HepG2 (cell line): Measurements from ENCODE around the gene FKBP14. TPM values are rescaled to one million over a fixed set of nuclear protein-coding genes. Genes with fewer than 3 reads are reported as not detected.

ENCODE experiments used
- CBX5 ChIP-seq: sonication (generic); formaldehyde crosslinking; IDR thresholded peaks from 2 replicates; pipeline ENCODE4 v1.4.0; 2020; ENCODE audit warnings: missing genetic modification reagents, borderline replicate concordance
- DMAP1 ChIP-seq: IDR thresholded peaks from 2 replicates; pipeline ENCODE4 v1.6.1; 2016
- DNMT1 ChIP-seq: sonication (generic); formaldehyde crosslinking; IDR thresholded peaks from 2 replicates; pipeline ENCODE4 v1.5.1; 2020; ENCODE audit warnings: mild to moderate bottlenecking, missing genetic modification reagents
- EED ChIP-seq: sonication (generic); formaldehyde crosslinking; IDR thresholded peaks from 2 replicates; pipeline ENCODE4 v1.5.0; 2020; ENCODE audit warnings: mild to moderate bottlenecking, missing genetic modification reagents
- FOXA3 ChIP-seq: IDR thresholded peaks from 2 replicates; pipeline ENCODE4 v1.6.1; 2016; ENCODE audit warnings: missing genetic modification reagents, missing compliant biosample characterization
- FOXO1 ChIP-seq: sonication (generic); formaldehyde crosslinking; IDR thresholded peaks from 2 replicates; pipeline ENCODE4 v1.4.0; 2020; ENCODE audit warnings: missing genetic modification reagents
- GLMP ChIP-seq: sonication (generic); formaldehyde crosslinking; IDR thresholded peaks from 2 replicates; pipeline ENCODE4 v1.9.0; 2021; ENCODE audit warnings: missing genetic modification reagents, mild to moderate bottlenecking, borderline replicate concordance
- HBP1 ChIP-seq: IDR thresholded peaks from 2 replicates; pipeline ENCODE4 v1.6.1; 2016; ENCODE audit warnings: low read depth, control low read depth
- MIXL1 ChIP-seq: IDR thresholded peaks from 2 replicates; pipeline ENCODE4 v1.6.1; 2016
- MZF1 ChIP-seq: sonication (generic); formaldehyde crosslinking; IDR thresholded peaks from 2 replicates; pipeline ENCODE4 v1.8.1; 2023; ENCODE audit warnings: mild to moderate bottlenecking, missing genetic modification reagents, borderline replicate concordance
- SKIL ChIP-seq: sonication (generic); formaldehyde crosslinking; IDR thresholded peaks from 2 replicates; pipeline ENCODE4 v1.8.0; 2022; ENCODE audit warnings: missing genetic modification reagents, mild to moderate bottlenecking, moderate library complexity, borderline replicate concordance
- SOX5 ChIP-seq: IDR thresholded peaks from 2 replicates; pipeline ENCODE4 v1.6.1; 2016; ENCODE audit warnings: borderline replicate concordance
- ZBTB38 ChIP-seq: sonication (generic); formaldehyde crosslinking; IDR thresholded peaks from 2 replicates; pipeline ENCODE4 v1.5.1; 2020; ENCODE audit warnings: mild to moderate bottlenecking, missing genetic modification reagents
- ZBTB8A ChIP-seq: sonication (generic); formaldehyde crosslinking; IDR thresholded peaks from 2 replicates; pipeline ENCODE4 v1.4.0; 2020; ENCODE audit warnings: mild to moderate bottlenecking, low read depth, missing genetic modification reagents, borderline replicate concordance
- ZFP36L1 ChIP-seq: sonication (generic); formaldehyde crosslinking; IDR thresholded peaks from 2 replicates; pipeline ENCODE4 v1.8.0; 2022; ENCODE audit warnings: mild to moderate bottlenecking, missing genetic modification reagents, moderate library complexity
- ZNF121 ChIP-seq: sonication (generic); formaldehyde crosslinking; IDR thresholded peaks from 2 replicates; pipeline ENCODE4 v1.5.0; 2020; ENCODE audit warnings: mild to moderate bottlenecking, missing genetic modification reagents
- ZNF282 ChIP-seq: fragments of 450-650 bp; IDR thresholded peaks from 2 replicates; pipeline ENCODE4 v1.6.1; 2018; ENCODE audit not compliant: partially characterized antibody
- ZNF317 ChIP-seq: sonication (generic); formaldehyde crosslinking; IDR thresholded peaks from 2 replicates; pipeline ENCODE4 v1.5.0; 2020; ENCODE audit warnings: mild to moderate bottlenecking, missing genetic modification reagents
- ZNF430 ChIP-seq: sonication (generic); formaldehyde crosslinking; IDR thresholded peaks from 2 replicates; pipeline ENCODE4 v1.9.0; 2021; ENCODE audit warnings: mild to moderate bottlenecking, missing genetic modification reagents
- ZNF563 ChIP-seq: sonication (generic); formaldehyde crosslinking; IDR thresholded peaks from 2 replicates; pipeline ENCODE4 v1.8.0; 2022; ENCODE audit warnings: mild to moderate bottlenecking, moderate library complexity, missing genetic modification reagents
- ZNF572 ChIP-seq: sonication (generic); formaldehyde crosslinking; IDR thresholded peaks from 2 replicates; pipeline ENCODE4 v1.5.1; 2020; ENCODE audit warnings: mild to moderate bottlenecking, missing genetic modification reagents
- ZNF703 ChIP-seq: sonication (generic); formaldehyde crosslinking; IDR thresholded peaks from 2 replicates; pipeline ENCODE4 v1.5.1; 2020; ENCODE audit warnings: missing genetic modification reagents, mild to moderate bottlenecking, moderate library complexity, borderline replicate concordance
- polyA plus RNA-seq, 8 experiments: library from polyadenylated mRNA; depleted of rRNA in 3 of 8; stranded (reverse) in 7 of 8; unstranded in 1 of 8; fragments of >200 nt; fragmentation: Illumina TruSeq in 4 of 8; extraction: Trizol in 4 of 8; gene quantifications; 2 replicates each; pipeline versions ENCODE4 v1.2.1 to v1.2.3, GENCODE V29; 2011 to 2016; ENCODE audit warnings: low read depth in 4 of 8, missing spikeins in 1 of 8, mixed read lengths in 1 of 8; ENCODE audit not compliant: insufficient read depth in 1 of 8
- total RNA-seq, 5 experiments: library from RNA; depleted of rRNA; stranded (reverse); fragments of >200 nt; fragmentation: Illumina TruSeq; extraction: Trizol; gene quantifications; 2 replicates each; pipeline ENCODE4 v1.2.3, GENCODE V29; 2016; ENCODE audit warnings: low read depth in 1 of 5
- TF ChIP-seq, protein P1 (sequence below): sonication (generic); formaldehyde crosslinking; IDR thresholded peaks from 2 replicates; pipeline ENCODE4 v1.4.0; 2020; ENCODE audit warnings: mild to moderate bottlenecking, low read depth, missing genetic modification reagents
- TF ChIP-seq, protein P2 (sequence below): sonication (generic); formaldehyde crosslinking; IDR thresholded peaks from 2 replicates; pipeline ENCODE4 v1.4.0; 2020; ENCODE audit warnings: missing genetic modification reagents, borderline replicate concordance

The FKBP14 gene
- total and polyA plus RNA-seq, 2 of the 13 experiments (the other 11 are each of a cell fraction or from before 2014, with no cell fraction given): 20.0 to 32.3 TPM

DNA sequence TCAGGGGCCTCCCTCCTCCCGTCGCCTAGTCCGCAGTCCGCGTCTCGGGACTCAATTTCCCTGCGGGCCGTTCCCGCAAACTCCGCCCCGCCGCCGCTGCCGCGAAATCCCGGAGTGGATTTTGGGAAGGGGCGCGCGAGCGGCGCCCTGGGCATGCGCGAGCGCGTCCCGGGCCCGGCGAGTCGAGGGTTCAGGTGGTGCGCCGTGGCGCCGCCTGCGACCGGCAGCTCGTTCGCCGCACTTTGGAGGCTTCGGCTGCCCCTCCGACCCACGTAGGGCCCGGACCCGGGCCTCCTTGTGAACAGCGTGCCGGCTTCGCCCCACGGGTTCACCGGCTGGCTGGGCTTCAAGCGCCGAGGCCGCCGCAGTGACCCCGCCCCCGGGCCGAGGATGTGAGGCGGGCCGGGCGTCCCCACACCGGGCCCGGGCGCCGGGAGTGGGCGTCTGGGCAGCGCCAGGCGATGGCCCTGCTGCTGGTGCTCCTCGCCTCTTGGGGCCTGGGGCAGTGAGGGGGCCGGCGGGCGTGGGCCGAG is 1.8 kb upstream of the FKBP14 start, which contains the start of gene PLEKHA8 (continued):
- peak; percentile 55; the same call in 1 of the 2 replicates for TF ChIP-seq ZNF563 (CRISPR knock-in tag)
- TF ChIP-seq ZNF430 (CRISPR knock-in tag): no peak
- TF ChIP-seq FOXO1 (CRISPR knock-in tag): peak; percentile 33; the same call in 1 of the 2 replicates
- TF ChIP-seq DNMT1 (CRISPR knock-in tag): no peak
- no peak for TF ChIP-seq DMAP1 (CRISPR knock-in tag)
- TF ChIP-seq ZBTB8A: 0 out of 2 replicates have a peak, but pooled peaks have one; percentile 39
- TF ChIP-seq SKIL (CRISPR knock-in tag): no peak
- no peak for TF ChIP-seq EED (CRISPR knock-in tag)
- 0 out of 2 replicates have a peak, but pooled peaks have one; percentile 58 for TF ChIP-seq MIXL1 (CRISPR knock-in tag)
- no peak for TF ChIP-seq CBX5 (CRISPR knock-in tag)
- no peak for TF ChIP-seq MZF1 (CRISPR knock-in tag)
- TF ChIP-seq HBP1 (CRISPR knock-in tag): no peak
- no peak for TF ChIP-seq GLMP
- no peak for TF ChIP-seq ZNF282
- TF ChIP-seq ZNF703 (CRISPR knock-in tag): no peak
- peak; percentile 55; the same call in 1 of the 2 replicates for TF ChIP-seq SOX5 (CRISPR knock-in tag)
- no peak for TF ChIP-seq ZNF572 (CRISPR knock-in tag)
- TF ChIP-seq, protein P1, sequence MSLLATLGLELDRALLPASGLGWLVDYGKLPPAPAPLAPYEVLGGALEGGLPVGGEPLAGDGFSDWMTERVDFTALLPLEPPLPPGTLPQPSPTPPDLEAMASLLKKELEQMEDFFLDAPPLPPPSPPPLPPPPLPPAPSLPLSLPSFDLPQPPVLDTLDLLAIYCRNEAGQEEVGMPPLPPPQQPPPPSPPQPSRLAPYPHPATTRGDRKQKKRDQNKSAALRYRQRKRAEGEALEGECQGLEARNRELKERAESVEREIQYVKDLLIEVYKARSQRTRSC (CRISPR knock-in tag): no peak
- no peak for TF ChIP-seq ZFP36L1 (CRISPR knock-in tag)
- TF ChIP-seq ZBTB38 (CRISPR knock-in tag): peak; percentile 43; the same call in 1 of the 2 replicates
- no peak for TF ChIP-seq ZNF121 (CRISPR knock-in tag)
- peak; percentile 46; the same call in 1 of the 2 replicates for TF ChIP-seq FOXA3 (CRISPR knock-in tag)
- TF ChIP-seq ZNF317: peak; percentile 48; the same call in 1 of the 2 replicates
- TF ChIP-seq, protein P2, sequence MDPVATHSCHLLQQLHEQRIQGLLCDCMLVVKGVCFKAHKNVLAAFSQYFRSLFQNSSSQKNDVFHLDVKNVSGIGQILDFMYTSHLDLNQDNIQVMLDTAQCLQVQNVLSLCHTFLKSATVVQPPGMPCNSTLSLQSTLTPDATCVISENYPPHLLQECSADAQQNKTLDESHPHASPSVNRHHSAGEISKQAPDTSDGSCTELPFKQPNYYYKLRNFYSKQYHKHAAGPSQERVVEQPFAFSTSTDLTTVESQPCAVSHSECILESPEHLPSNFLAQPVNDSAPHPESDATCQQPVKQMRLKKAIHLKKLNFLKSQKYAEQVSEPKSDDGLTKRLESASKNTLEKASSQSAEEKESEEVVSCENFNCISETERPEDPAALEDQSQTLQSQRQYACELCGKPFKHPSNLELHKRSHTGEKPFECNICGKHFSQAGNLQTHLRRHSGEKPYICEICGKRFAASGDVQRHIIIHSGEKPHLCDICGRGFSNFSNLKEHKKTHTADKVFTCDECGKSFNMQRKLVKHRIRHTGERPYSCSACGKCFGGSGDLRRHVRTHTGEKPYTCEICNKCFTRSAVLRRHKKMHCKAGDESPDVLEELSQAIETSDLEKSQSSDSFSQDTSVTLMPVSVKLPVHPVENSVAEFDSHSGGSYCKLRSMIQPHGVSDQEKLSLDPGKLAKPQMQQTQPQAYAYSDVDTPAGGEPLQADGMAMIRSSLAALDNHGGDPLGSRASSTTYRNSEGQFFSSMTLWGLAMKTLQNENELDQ (CRISPR knock-in tag): no peak
